Measurements from ENCODE around the gene STX10.

The STX10 gene

DNA sequence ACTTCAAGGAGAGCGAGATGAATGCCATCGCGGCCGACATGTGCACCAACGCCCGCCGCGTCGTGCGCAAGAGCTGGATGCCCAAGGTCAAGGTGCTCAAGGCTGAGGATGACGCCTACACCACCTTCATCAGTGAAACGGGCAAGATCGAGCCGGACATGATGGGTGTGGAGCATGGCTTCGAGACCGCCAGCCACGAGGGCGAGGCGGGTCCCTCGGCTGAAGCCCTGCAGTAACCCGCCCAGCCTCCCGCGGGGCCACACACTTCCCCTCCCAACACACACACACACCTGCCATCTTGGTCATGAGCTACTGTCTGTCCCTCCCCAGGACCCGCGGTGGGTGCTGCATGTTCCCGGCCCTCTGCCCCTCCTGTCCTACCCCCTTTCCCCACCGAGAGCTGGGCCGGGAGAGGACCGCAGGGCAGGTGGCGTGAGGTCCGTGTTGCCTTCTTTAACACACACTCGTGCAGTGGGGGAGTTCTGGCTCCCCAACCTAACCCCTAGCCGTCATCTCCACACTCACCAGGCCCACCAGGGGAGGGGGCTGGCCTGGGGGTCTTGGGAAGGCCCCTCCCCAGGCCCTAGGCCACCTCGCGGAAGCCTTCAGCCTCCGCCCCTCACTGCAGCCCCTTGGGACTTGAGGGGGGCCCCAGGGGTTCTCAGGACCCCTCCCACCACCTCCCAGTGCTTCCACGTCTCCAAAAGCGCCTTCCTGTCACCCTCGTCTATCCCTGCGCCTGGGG is 11.8 kb downstream of the STX10 start:
- DNase-seq (ENCODE audit: extremely low read depth, low read depth), result no peak
- TF ChIP-seq, protein P1, sequence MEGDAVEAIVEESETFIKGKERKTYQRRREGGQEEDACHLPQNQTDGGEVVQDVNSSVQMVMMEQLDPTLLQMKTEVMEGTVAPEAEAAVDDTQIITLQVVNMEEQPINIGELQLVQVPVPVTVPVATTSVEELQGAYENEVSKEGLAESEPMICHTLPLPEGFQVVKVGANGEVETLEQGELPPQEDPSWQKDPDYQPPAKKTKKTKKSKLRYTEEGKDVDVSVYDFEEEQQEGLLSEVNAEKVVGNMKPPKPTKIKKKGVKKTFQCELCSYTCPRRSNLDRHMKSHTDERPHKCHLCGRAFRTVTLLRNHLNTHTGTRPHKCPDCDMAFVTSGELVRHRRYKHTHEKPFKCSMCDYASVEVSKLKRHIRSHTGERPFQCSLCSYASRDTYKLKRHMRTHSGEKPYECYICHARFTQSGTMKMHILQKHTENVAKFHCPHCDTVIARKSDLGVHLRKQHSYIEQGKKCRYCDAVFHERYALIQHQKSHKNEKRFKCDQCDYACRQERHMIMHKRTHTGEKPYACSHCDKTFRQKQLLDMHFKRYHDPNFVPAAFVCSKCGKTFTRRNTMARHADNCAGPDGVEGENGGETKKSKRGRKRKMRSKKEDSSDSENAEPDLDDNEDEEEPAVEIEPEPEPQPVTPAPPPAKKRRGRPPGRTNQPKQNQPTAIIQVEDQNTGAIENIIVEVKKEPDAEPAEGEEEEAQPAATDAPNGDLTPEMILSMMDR (IDR thresholded peaks at IDR 0.05; ENCODE audit: low read depth, low read length), result no peak

DNA sequence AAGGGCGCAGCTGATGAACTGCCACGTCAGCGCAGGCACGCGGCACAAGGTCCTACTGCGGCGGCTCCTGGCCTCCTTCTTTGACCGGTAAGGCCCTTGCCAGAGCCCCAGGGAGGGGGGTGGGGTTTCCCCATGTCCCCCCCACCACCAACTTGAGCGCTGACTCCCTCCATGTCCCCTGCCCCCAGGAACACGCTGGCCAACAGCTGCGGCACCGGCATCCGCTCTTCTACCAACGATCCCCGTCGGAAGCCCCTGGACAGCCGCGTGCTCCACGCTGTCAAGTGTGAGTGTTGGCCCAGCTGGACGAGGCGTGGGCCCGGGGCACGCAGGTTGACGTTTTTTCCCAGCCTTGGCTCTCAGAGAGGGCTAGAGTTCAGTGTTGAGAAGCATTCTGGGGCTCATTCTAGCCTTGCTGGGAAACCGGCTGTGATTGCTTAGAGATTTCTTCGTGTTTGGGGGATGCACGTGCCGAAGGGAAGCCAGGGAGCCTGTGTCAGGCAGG is 12.8 kb downstream of the STX10 start:
- DNase-seq (ENCODE audit: extremely low read depth, low read depth), result no peak
- TF ChIP-seq, protein P1 (IDR thresholded peaks at IDR 0.05; ENCODE audit: low read depth, low read length), result no peak

DNA sequence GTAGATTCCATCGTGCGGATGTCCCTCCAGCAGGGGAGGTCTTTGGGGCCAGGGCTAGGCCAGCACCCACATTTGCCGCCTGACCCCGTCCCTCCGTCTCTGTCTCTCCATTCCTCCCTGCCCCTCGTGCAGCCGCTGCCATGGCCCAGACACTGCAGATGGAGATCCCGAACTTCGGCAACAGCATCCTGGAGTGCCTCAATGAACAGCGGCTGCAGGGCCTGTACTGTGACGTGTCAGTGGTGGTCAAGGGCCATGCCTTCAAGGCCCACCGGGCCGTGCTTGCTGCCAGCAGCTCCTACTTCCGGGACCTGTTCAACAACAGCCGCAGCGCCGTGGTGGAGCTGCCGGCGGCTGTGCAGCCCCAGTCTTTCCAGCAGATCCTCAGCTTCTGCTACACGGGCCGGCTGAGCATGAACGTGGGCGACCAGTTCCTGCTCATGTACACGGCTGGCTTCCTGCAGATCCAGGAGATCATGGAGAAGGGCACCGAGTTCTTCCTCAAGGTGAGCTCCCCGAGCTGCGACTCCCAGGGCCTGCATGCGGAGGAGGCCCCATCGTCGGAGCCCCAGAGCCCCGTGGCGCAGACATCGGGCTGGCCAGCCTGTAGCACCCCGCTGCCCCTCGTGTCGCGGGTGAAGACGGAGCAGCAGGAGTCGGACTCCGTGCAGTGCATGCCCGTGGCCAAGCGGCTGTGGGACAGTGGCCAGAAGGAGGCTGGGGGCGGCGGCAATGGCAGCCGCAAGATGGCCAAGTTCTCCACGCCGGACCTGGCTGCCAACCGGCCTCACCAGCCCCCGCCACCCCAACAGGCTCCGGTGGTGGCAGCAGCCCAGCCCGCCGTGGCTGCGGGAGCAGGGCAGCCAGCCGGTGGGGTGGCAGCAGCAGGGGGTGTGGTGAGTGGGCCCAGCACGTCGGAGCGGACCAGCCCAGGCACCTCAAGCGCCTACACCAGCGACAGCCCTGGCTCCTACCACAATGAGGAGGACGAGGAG is 14.8 kb downstream of the STX10 start:
- TF ChIP-seq, protein P1 (IDR thresholded peaks at IDR 0.05; ENCODE audit: low read depth, low read length), result no peak
- DNase-seq (ENCODE audit: extremely low read depth, low read depth), result no peak

DNA sequence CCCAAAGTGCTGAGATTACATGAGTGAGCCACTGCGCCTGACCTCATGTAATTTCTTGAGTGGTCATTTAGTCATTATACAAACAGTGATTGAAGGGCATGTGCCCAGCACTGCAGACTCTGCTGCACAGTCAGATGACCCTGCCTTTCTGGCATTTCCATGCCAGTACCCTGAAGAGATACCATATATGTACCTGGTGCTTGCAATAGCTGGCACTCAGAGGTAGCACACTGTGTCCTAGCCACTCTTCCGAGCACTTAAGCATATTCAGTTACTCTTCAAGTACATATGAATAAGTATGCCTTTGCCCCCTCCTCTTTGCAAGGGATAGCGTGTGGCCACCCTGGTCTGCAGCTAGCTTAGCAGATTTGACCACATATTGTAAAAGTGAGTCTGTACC is 15.5 kb downstream of the STX10 start:
- TF ChIP-seq, protein P1 (IDR thresholded peaks at IDR 0.05; ENCODE audit: low read depth, low read length), result no peak
- DNase-seq (ENCODE audit: extremely low read depth, low read depth), result no peak

DNA sequence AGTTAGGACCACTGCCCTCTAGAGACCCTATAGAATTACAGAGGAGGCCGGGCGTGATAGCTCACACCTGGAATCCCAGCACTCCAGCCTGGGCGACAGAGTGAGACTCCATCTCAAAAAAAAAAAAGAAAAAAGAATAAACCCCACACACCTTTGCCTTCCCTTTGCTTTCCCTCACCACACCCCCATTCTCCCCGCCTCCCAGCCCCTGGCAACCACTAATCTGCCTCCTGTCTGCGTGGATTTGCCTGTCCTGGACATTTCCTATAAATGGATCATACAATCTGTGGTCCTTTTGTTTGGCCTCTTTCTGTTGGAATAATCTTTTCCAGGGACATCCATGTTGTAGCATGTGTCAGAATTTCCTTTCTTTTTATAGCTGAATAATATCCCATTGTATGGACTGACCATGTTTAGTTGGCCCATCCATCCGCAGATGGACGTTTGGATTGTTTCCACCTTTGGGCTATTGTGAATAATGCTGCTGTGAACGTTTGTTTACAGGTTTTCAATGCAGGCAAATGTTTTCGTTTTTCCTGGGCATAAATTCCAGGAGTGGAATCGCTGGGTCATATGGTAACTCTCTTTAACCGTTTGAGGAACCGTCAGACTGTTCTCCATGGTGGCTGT is 16.8 kb downstream of the STX10 start:
- TF ChIP-seq, protein P1 (IDR thresholded peaks at IDR 0.05; ENCODE audit: low read depth, low read length), result no peak
- DNase-seq (ENCODE audit: extremely low read depth, low read depth), result no peak

- DNase-seq (ENCODE audit: extremely low read depth, low read depth), result no peak
- TF ChIP-seq, protein P1 (IDR thresholded peaks at IDR 0.05; ENCODE audit: low read depth, low read length), result no peak
Observed at GRCh38 chr19:13132471-13133180, 17.5 kb downstream of the STX10 start.

All from AG09319 (cell line).